Measurements from ENCODE around the gene PYM1.

GRCh38 chr12:55862286-55862685 is 65.4 kb downstream of the PYM1 start:
- no peak for TF ChIP-seq CTCF (IDR thresholded peaks at IDR 0.05)
- no peak for TF ChIP-seq POLR2A (IDR thresholded peaks at IDR 0.05; ENCODE audit: low read length)
- no peak for TF ChIP-seq TP53 (CRISPR knock-in tag; IDR thresholded peaks at IDR 0.05)
- no peak for TF ChIP-seq USF2 (IDR thresholded peaks at IDR 0.05)
- TF ChIP-seq JUN (IDR thresholded peaks at IDR 0.05), result no peak
- TF ChIP-seq, protein P1, sequence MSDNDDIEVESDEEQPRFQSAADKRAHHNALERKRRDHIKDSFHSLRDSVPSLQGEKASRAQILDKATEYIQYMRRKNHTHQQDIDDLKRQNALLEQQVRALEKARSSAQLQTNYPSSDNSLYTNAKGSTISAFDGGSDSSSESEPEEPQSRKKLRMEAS (IDR thresholded peaks at IDR 0.05), result no peak
- TF ChIP-seq ESRRA (IDR thresholded peaks at IDR 0.05; ENCODE audit: borderline replicate concordance, low read length), result no peak
- TF ChIP-seq CHD2 (IDR thresholded peaks at IDR 0.05; ENCODE audit: low read length, partially characterized antibody), result no peak

Measured in A549 (cell line).